Trophoblast cell (in vitro differentiated cells and primary cell): Measurements from ENCODE around the gene ZNF407.

Source experiments
- DNase-seq, 2 donors: peaks; one replicate each; pipeline ENCODE4 v3.0.0-alpha.2; 2016
- H2AFZ ChIP-seq: 2 replicates; pipeline ENCODE4 v1.6.1; 2013; ENCODE audit warnings: low read length, moderate library complexity, mild to moderate bottlenecking; ENCODE audit not compliant: insufficient read depth, poor library complexity
- H2AK5ac ChIP-seq: 2 replicates; pipeline ENCODE4 v1.6.1; 2013; ENCODE audit warnings: mild to moderate bottlenecking, low read length
- H2BK120ac ChIP-seq: 2 replicates; pipeline ENCODE4 v1.6.1; 2013; ENCODE audit warnings: low read length, mild to moderate bottlenecking, moderate library complexity; ENCODE audit not compliant: insufficient read depth, poor library complexity
- H2BK12ac ChIP-seq: 2 replicates; pipeline ENCODE4 v1.6.1; 2013; ENCODE audit warnings: mild to moderate bottlenecking, low read length, moderate library complexity
- H2BK5ac ChIP-seq: 2 replicates; pipeline ENCODE4 v1.6.1; 2013; ENCODE audit warnings: low read length, low read depth, moderate library complexity, mild to moderate bottlenecking; ENCODE audit not compliant: poor library complexity
- H3K14ac ChIP-seq: 2 replicates; pipeline ENCODE4 v1.6.1; 2013; ENCODE audit warnings: mild to moderate bottlenecking, low read length
- H3K18ac ChIP-seq: 2 replicates; pipeline ENCODE4 v1.6.1; 2013; ENCODE audit warnings: mild to moderate bottlenecking, low read length
- H3K23ac ChIP-seq: 2 replicates; pipeline ENCODE4 v1.6.1; 2013; ENCODE audit warnings: low read length
- H3K27ac ChIP-seq: 2 replicates; pipeline ENCODE4 v1.5.1; 2013; ENCODE audit warnings: low read depth, mild to moderate bottlenecking, inconsistent platforms, low read length, moderate library complexity
- H3K27me3 ChIP-seq: 2 replicates; pipeline ENCODE4 v1.6.1; 2013; ENCODE audit warnings: inconsistent platforms, mild to moderate bottlenecking, low read length, moderate library complexity; ENCODE audit not compliant: insufficient read depth
- H3K36me3 ChIP-seq, 2 experiments: 1 replicate in 1 of 2; 2 replicates in 1 of 2; pipeline ENCODE4 v1.6.1; 2013; ENCODE audit warnings: low read length in 2 of 2, mild to moderate bottlenecking in 2 of 2, moderate library complexity in 1 of 2; ENCODE audit not compliant: insufficient read depth in 2 of 2, control insufficient read depth in 1 of 2
- H3K4ac ChIP-seq: 2 replicates; pipeline ENCODE4 v1.6.1; 2013; ENCODE audit warnings: low read depth, mild to moderate bottlenecking, low read length, moderate library complexity
- H3K4me1 ChIP-seq, 2 experiments: 1 replicate in 1 of 2; 2 replicates in 1 of 2; pipeline ENCODE4 v1.6.1; 2013; ENCODE audit warnings: low read length in 2 of 2, mild to moderate bottlenecking in 2 of 2, moderate library complexity in 1 of 2; ENCODE audit not compliant: insufficient read depth in 2 of 2, control insufficient read depth in 1 of 2
- H3K4me2 ChIP-seq: 2 replicates; pipeline ENCODE4 v1.6.1; 2013; ENCODE audit warnings: inconsistent platforms, mild to moderate bottlenecking, low read length, moderate library complexity
- H3K4me3 ChIP-seq: 2 replicates; pipeline ENCODE4 v1.5.1; 2013; ENCODE audit warnings: mild to moderate bottlenecking, low read depth, low read length, inconsistent platforms
- H3K79me1 ChIP-seq: one replicate; pipeline ENCODE4 v1.6.1; 2013; ENCODE audit warnings: low read length
- H3K79me2 ChIP-seq: 2 replicates; pipeline ENCODE4 v1.6.1; 2013; ENCODE audit warnings: low read length, mild to moderate bottlenecking; ENCODE audit not compliant: control insufficient read depth, insufficient read depth, poor library complexity
- H3K9ac ChIP-seq: 2 replicates; pipeline ENCODE4 v1.6.1; 2013; ENCODE audit warnings: mild to moderate bottlenecking, low read length
- H3K9me3 ChIP-seq: 2 replicates; pipeline ENCODE4 v1.6.1; 2013; ENCODE audit warnings: low read depth, mild to moderate bottlenecking, control low read depth, inconsistent platforms, low read length; ENCODE audit not compliant: insufficient read depth
- H4K12ac ChIP-seq: 2 replicates; pipeline ENCODE4 v1.6.1; 2013; ENCODE audit warnings: low read depth, mild to moderate bottlenecking, low read length, moderate library complexity
- H4K8ac ChIP-seq: 2 replicates; pipeline ENCODE4 v1.6.1; 2013; ENCODE audit warnings: low read depth, mild to moderate bottlenecking, low read length, moderate library complexity
- H4K91ac ChIP-seq: one replicate; pipeline ENCODE4 v1.6.1; 2013; ENCODE audit warnings: low read depth, mild to moderate bottlenecking, low read length, moderate library complexity
- WGBS: extraction: QIAGEN DNeasy Blood & Tissue Kit; methylation state at CpG from one replicate; pipeline ENCODE4 v1.1.7; 2013; ENCODE audit warnings: missing lambda C conversion rate; ENCODE audit not compliant: insufficient read length, insufficient coverage; ENCODE audit errors: extremely low coverage; 5-methylcytosine and 5-hydroxymethylcytosine counted together

Gene ZNF407

DNA sequence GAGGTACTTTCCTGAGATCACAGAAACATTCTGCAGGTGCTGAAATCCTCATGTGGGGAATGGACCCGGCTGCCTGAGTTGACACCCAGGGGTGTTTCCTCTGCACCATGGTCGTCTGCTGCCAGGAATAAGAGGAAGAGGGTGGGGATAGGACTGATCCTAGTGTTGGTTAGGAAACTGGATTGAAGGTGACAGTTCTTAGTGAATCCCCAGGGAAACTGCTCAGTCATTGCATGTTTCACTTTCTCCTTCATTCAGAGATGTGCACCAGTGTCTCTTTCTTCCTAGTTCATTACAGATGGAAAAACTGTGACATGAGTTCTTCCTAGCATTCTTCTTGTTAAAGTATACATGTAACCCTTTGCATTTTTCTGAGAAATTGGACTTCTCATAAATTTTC, 317.0 kb downstream of the ZNF407 start:
- no peak for DNase-seq
- no CpG with 5 or more reads among the region's 2 CpGs for WGBS

DNA sequence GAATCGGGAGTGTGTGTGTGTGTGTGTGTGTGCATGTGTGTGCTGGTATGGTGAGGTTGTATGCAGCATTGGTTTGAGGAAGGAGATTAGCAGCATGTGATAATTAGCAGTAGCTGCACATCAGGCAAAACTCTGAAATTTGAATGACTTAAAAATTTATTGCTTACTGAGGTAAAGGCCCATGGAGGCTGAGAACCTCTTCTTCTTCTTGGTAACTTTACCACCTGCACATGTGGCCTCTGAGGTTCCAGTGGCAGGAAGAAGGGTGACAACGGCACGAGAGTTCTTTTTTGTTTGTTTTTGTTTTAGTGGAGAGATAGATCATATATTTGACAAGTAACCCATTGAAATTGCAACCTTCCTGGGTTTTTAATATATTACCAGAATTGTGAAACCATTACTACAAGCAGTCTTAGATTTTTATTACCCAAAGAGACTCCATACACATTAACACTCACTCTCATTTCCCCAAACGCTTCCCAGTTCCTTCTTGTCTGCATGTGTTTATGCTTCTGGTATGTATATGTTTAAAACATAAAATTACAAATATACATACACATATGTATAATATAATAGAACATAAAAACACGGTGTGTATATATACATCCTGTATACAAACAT, 319.2 kb downstream of the ZNF407 start:
- Histone ChIP-seq H2BK5ac (no peak overlapping the region), H3K4me3 (peak overlapping the region; percentile 59), H3K36me3 (no peaks in the 10 kb centered on the region), H2BK120ac (no peak overlapping the region), H3K9ac (no peak overlapping the region), H4K12ac (no peak overlapping the region), H3K9me3 (no peaks in the 10 kb centered on the region), H3K79me2 (no peaks in the 10 kb centered on the region), H2BK12ac (no peak overlapping the region), H2AK5ac (no peak overlapping the region), H3K23ac (peak overlapping the region; percentile 94), H3K4ac (no peak overlapping the region), H3K18ac (no peak overlapping the region), H3K4me2 (no peak overlapping the region), H3K79me1 (no peaks in the 10 kb centered on the region), H3K14ac (no peak overlapping the region), H3K4me1 (peaks cover 0 to 2% of the 10 kb centered on the region in 2 experiments), H3K27me3 (no peaks in the 10 kb centered on the region), H4K91ac (no peak overlapping the region), H4K8ac (no peak overlapping the region), H2AFZ (no peak overlapping the region), H3K27ac (no peak overlapping the region)
- no peak for DNase-seq
- WGBS: no CpG with 5 or more reads among the region's 5 CpGs

More for the DNA sequence above, 317.0 kb downstream of the ZNF407 start:
- no peak overlapping the region for H2BK120ac ChIP-seq
- H2AK5ac ChIP-seq: no peak overlapping the region
- H3K79me1 ChIP-seq: no peaks in the 10 kb centered on the region
- no peak overlapping the region for H3K4ac ChIP-seq
- no peak overlapping the region for H3K9ac ChIP-seq
- no peak overlapping the region for H3K23ac ChIP-seq
- no peak overlapping the region for H2BK5ac ChIP-seq
- H3K14ac ChIP-seq: no peak overlapping the region
- H4K91ac ChIP-seq: no peak overlapping the region
- H3K4me2 ChIP-seq: no peak overlapping the region
- no peak overlapping the region for H4K8ac ChIP-seq
- peaks cover 0 to 2% of the 10 kb centered on the region in 2 experiments for H3K4me1 ChIP-seq
- no peak overlapping the region for H3K4me3 ChIP-seq
- no peak overlapping the region for H2BK12ac ChIP-seq
- no peak overlapping the region for H3K18ac ChIP-seq
- no peak overlapping the region for H4K12ac ChIP-seq
- H2AFZ ChIP-seq: no peak overlapping the region
- H3K79me2 ChIP-seq: no peaks in the 10 kb centered on the region
- H3K27ac ChIP-seq: no peak overlapping the region
- H3K36me3 ChIP-seq: no peaks in the 10 kb centered on the region
- no peaks in the 10 kb centered on the region for H3K9me3 ChIP-seq
- no peaks in the 10 kb centered on the region for H3K27me3 ChIP-seq

DNA sequence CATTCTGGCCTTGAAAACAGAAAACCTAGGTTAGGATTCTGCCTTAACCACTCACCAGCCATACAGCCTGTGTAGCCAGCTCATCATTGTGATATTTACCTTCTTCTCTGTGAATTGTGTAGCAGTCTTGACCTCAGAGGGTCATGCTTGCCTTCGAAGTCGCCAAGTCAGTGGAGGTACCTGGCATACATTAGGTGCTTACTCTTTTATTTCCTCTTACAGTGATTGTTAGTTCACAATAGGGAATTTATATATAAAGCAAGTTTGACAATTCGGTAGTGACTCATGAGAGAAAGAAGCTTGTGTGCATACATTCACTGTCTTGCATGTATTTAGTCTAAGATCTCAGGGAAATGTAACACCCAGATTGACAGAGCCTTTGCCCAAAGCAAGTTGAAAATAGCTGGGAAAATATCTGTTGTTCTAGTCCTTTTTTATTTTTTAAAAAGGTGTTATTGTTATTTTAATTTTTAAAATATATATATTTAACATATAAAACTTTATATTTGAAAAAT, 320.7 kb downstream of the ZNF407 start:
- no peak overlapping the region for H3K4ac ChIP-seq
- no peaks in the 10 kb centered on the region for H3K36me3 ChIP-seq
- H3K79me1 ChIP-seq: no peaks in the 10 kb centered on the region
- no peak overlapping the region for H2BK120ac ChIP-seq
- H3K4me2 ChIP-seq: no peak overlapping the region
- H2AFZ ChIP-seq: no peak overlapping the region
- no peaks in the 10 kb centered on the region for H3K27me3 ChIP-seq
- H2AK5ac ChIP-seq: no peak overlapping the region
- H3K23ac ChIP-seq: no peak overlapping the region
- H3K18ac ChIP-seq: no peak overlapping the region
- H2BK12ac ChIP-seq: no peak overlapping the region
- H3K27ac ChIP-seq: peak overlapping the region; percentile 39
- no peak overlapping the region for H4K91ac ChIP-seq
- no peak overlapping the region for H2BK5ac ChIP-seq
- no peak overlapping the region for H3K4me3 ChIP-seq
- DNase-seq: no peak
- H3K9ac ChIP-seq: no peak overlapping the region
- no peaks in the 10 kb centered on the region for H3K79me2 ChIP-seq
- no peak overlapping the region for H4K12ac ChIP-seq
- no peak overlapping the region for H4K8ac ChIP-seq
- H3K4me1 ChIP-seq: peaks cover 0 to 2% of the 10 kb centered on the region in 2 experiments
- WGBS: no CpG with 5 or more reads among the region's 3 CpGs
- H3K14ac ChIP-seq: no peak overlapping the region
- H3K9me3 ChIP-seq: no peaks in the 10 kb centered on the region

DNA sequence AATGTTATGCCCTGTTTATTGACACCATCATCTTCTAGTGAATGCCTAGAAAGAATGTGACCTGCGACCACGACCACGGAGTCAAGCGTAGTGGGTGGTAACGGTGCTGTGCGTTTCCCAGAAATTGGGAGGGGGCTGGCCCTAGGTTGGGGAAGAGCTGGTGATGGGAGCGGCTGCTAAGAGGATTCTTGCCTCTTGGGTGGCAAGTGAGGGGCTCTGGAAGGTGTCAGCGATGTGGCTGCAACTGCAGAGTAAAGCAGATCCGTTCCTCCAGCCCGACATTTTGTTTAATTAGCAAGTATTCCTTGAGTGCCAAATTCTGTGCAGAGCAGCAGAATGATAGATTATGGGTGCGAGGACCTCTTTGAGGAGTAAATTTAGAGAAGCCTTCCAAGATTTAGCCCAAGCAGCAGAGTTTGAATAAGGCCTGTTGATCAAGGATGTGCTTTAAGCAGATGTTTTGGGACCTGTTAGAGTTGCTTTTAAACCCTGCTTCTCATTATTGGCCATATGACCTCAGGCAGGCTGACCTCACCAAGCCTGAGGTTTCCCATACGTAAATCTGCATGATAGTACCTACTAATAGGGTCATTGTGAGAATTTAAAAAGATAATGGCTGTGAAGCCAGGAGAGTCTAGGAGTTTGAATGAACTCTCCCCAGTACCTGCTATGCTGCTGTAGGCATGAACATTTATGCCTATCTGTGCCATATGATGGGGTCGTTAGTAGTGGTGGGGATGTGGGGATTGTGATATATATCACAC, 323.6 kb downstream of the ZNF407 start:
- H3K4me2 ChIP-seq: no peak overlapping the region
- H4K12ac ChIP-seq: no peak overlapping the region
- no peak for DNase-seq
- H2AK5ac ChIP-seq: no peak overlapping the region
- no peak overlapping the region for H2AFZ ChIP-seq
- no peaks in the 10 kb centered on the region for H3K27me3 ChIP-seq
- H3K9me3 ChIP-seq: no peaks in the 10 kb centered on the region
- H3K14ac ChIP-seq: no peak overlapping the region
- H3K27ac ChIP-seq: no peak overlapping the region
- no peak overlapping the region for H4K91ac ChIP-seq
- H3K4me3 ChIP-seq: no peak overlapping the region
- H3K9ac ChIP-seq: no peak overlapping the region
- no peak overlapping the region for H2BK12ac ChIP-seq
- H2BK5ac ChIP-seq: no peak overlapping the region
- H3K79me1 ChIP-seq: no peaks in the 10 kb centered on the region
- WGBS: no CpG with 5 or more reads among the region's 13 CpGs
- H3K18ac ChIP-seq: no peak overlapping the region
- no peak overlapping the region for H2BK120ac ChIP-seq
- no peak overlapping the region for H3K4ac ChIP-seq
- H3K79me2 ChIP-seq: no peaks in the 10 kb centered on the region
- H3K36me3 ChIP-seq: no peaks in the 10 kb centered on the region
- peaks cover 0 to 2% of the 10 kb centered on the region in 2 experiments for H3K4me1 ChIP-seq
- no peak overlapping the region for H3K23ac ChIP-seq
- no peak overlapping the region for H4K8ac ChIP-seq
